ENCODE measurements around the gene ANKRD33.

ANKRD33 gene

GRCh38 chr12:51887476-51888315 lies at the start of gene ANKRD33:
Gene ANKRD33, plus strand, starts transcription at chr12:51888103. Its CDS starts 84 bp downstream, at chr12:51888187.
- no peak for DNase-seq

- no peak for DNase-seq
These were observed 49.1 kb upstream of the ANKRD33 start for GRCh38 chr12:51838762-51839161.

GRCh38 chr12:51839310-51839947 lies 48.5 kb upstream of the ANKRD33 start:
- no peak for DNase-seq

DNA sequence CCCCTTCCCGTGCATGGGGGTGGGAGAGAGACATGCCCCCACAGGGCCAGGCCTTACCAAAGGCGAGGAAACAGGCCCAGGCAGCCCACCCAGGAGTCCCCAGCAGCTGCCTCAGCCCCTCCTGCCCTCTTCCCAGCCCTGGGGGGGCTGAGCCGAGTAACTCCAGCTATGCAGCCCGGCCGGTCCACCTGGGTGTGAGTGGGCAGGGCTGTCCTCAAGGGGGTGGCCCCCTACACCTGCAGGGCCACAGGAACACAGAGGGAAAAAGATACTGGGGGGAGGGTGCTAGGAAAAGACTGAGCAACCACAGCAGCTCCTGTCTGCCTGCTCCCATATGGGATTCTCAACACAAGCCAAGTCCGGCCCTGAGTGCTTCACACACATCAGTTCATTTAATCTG lies 46.9 kb upstream of the ANKRD33 start:
- DNase-seq = no peak

GRCh38 chr12:51841727-51842126 lies 46.2 kb upstream of the ANKRD33 start:
- no peak for DNase-seq

DNA sequence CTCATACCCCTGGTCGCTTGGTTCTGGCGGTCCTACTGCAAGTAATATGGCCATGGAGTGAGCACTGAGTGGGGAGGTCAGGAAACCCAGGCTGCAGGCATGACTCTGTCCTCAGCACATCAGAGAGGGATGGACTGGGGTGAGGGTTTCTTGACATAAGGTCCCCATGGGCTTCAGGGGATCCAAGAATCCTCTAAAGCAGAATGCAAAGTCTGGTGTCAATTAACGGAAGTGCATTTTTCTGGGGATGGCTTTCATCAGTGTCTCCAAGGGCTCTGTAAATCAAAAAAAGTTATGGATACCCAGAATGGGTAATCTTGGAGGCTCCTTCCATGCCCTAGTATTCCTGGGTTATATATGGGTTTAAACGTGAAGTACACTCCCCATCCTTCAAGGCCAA lies 43.0 kb upstream of the ANKRD33 start:
- no peak for DNase-seq

DNA sequence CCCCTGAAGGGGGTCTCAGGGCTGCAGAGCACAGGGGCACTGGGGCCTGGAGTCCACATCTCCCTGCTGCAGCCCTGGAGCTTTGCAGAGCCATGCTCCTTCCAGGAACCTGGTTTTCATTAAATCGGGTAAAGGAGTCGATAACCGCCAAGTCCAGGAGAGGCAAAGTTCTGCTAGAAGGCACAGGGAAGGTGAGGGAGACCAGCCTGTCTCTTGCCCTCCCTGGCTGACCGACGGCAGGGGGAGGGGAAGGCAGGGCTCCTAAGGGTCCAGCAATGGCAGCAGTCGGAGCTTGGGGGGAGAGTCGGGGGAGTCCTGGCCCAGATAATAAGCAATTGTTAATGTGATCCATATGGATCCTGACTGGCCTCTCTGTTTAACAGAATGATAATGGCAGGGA lies 42.4 kb upstream of the ANKRD33 start:
- no peak for DNase-seq

DNA sequence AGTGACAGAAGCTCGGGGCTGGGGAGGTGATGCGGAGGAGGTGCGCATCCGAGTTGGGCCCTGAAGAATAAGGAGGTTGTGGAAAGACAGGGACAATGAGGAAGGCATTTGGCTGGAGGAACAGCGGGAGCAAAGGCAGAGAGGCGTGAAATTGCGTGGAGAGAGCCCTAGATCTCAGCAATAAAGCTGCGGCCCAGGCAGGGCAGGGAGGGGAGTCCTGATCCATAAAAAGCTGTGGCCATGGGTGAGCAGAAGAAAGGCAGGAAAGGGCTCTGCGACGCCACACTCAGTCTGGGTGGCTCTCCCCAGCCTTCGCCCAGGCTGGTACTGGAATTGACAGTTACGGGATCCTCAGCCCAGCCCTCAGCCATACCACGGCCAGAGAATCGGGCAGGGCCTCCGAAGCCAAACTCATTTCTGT lies 41.6 kb upstream of the ANKRD33 start:
- no peak for DNase-seq

DNA sequence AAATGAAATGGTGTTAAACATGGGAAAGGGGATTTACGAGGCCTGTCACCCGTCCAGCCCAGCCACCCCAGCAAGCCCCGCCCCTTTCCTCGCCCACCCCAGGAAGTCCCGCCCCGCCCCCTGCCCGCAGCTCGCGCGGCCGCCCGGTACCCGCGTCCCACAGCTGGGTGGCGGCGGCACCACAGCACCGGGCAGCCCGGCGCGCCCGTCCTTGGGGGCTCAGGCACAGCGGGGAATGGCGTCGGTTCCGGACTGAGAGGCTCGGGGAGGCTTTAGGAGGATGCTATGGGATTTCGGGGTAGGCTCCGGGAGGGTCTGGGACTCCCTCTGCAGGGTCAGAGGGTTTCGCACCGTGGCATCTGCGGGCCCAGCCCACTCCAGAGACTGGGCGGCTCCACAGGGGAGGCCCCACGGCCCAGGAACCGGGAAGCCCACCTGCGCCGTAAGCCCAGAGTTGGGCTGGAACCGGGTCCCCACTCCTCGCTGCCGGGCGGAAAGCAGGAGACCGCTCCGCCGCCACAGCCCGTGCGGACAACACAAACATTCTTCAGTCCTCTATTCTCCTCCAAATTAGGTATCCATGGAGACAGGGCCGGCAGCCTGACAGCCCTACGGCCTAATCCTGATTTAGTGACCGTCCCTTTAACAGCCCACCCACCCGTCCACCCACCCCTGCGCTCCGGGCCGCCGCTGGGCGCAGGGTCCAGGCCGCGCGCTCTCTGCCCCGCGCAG lies 40.8 kb upstream of the ANKRD33 start:
- DNase-seq = no peak

DNA sequence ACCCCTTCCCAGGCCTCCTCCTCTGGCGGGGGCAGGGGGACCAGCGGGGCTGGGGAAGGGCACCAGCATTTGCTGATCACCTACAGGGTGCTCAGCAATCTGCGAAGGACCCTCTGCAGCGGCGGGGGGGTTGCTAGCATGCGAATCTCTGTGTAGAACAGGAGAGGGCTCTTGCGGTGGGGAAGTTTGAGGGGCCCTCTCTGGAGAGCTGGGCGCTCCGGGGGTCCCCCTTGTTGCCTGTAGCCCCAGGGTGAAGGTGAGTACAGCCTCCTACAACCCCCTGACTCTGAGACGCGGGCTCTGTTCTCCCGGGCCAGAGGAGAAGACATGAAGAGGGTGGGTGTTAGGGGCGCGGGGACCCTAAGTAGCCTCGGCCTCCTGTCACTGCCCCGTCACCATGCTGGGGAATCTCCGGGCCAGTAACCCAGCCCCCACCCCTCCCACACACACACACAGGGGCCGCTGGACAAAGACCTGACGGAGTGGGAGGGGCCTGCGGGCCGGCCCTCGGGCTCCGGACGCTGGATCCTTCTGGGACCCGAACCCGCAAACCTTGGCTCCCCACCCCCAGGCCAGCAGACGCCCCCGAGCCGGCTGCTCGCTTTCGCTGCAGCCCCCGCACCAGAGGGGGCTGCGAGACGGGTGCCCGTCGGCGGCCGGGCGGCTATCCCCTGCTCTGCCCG lies 40.1 kb upstream of the ANKRD33 start:
- DNase-seq = no peak

DNA sequence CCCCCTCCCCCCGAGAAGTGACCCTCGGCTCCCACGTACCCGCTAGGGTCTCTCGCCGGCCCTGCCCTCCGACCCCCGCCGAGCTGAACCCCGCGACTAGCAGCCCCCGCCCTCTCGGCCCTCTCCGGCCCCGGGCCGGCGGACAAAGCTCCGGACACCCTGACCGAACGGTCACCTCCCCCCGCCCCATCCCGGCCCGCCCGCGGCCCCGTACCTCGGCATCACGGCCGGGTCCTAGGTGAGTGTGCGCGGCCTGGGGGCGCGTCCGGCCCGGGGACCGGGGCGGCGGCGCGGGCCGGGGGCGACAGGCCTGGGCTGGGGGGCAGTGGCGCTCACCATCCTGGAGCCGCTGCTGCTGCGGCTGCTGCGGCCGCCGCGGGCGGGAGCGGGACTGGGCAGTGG lies 39.6 kb upstream of the ANKRD33 start, which contains the start of gene FIGNL2:
Gene FIGNL2, minus strand, starts transcription at position 393 of the 402 bp plus-strand sequence. CDS start 26,305 bp downstream, outside the sequence.
- no peak for DNase-seq

- DNase-seq = no peak
These were observed 38.8 kb upstream of the ANKRD33 start for GRCh38 chr12:51848841-51849735.

GRCh38 chr12:51850081-51850964 lies 37.6 kb upstream of the ANKRD33 start:
- DNase-seq = no peak

DNA sequence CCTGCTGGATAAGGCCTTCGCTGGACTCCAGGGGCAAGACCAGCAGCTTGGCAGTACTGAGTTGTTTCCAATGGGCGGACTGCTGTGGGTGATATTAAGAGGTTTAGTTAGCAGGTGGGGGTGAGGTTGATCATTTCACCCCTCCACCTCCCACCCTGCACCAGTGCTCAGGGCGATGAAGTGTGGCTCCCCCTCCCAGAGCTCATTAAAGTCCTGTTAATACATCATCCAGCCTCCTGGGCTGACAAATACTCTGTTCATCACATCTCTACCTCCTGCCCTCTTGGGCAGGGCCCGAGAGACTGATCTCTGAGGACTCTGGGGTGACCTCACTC lies 37.0 kb upstream of the ANKRD33 start:
- DNase-seq = no peak

GRCh38 chr12:51851413-51852124 lies 36.3 kb upstream of the ANKRD33 start:
- DNase-seq = no peak

- DNase-seq = no peak
These were observed 35.3 kb upstream of the ANKRD33 start for GRCh38 chr12:51852404-51853137.

- no peak for DNase-seq
These were observed 32.1 kb upstream of the ANKRD33 start for GRCh38 chr12:51855586-51856428.

- DNase-seq = no peak
These were observed 26.9 kb upstream of the ANKRD33 start for GRCh38 chr12:51860986-51861385.

- no peak for DNase-seq
These were observed 25.0 kb upstream of the ANKRD33 start for GRCh38 chr12:51862947-51863346.
